HG02973 (cell line): ENCODE data around the gene SNX9.
"Not testable (repeated sequence)": the region's sequence is repeated elsewhere in the genome, so short reads cannot be mapped to it uniquely, and the experiment has no call there.

ENCODE experiments used
- ATAC-seq: cut with Tn5 transposase; IDR thresholded peaks from one replicate; pipeline ENCODE4 v1.9.1; 2021; ENCODE audit warnings: moderate library complexity; ENCODE audit not compliant: unreplicated experiment

The SNX9 gene

GRCh38 chr6:157823001-157823527 lies at the start of gene SNX9:
SNX9 (plus strand) TSS chr6:157823246; CDS start chr6:157823435, 189 bp downstream.
- peak; percentile 57 for ATAC-seq

DNA sequence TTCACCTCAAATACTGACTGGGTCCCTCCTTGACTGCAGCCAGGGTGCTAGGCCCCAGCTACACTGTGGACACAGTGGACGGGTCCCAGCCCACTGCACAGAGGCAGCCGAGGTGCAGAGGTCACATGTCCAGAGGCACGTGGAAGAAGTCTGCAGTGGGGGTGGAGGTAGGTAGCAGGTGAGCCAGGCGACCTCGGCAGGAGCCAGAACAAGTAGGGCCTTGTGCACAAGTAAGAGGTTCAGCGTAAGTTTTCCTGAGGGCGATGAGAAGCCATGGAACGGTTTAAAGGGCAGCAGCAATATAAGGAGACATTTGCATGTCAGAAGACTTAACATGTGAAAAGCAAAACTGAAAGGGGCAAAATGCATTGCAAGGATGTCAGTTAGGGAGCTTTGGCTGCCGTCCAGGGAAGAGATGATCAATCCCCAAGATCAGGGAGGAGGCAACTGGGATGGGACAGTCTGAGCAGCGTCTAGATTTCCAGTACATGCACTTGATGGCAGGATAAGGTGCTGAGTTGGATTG lies 49.7 kb upstream of the SNX9 start:
- ATAC-seq = no peak

DNA sequence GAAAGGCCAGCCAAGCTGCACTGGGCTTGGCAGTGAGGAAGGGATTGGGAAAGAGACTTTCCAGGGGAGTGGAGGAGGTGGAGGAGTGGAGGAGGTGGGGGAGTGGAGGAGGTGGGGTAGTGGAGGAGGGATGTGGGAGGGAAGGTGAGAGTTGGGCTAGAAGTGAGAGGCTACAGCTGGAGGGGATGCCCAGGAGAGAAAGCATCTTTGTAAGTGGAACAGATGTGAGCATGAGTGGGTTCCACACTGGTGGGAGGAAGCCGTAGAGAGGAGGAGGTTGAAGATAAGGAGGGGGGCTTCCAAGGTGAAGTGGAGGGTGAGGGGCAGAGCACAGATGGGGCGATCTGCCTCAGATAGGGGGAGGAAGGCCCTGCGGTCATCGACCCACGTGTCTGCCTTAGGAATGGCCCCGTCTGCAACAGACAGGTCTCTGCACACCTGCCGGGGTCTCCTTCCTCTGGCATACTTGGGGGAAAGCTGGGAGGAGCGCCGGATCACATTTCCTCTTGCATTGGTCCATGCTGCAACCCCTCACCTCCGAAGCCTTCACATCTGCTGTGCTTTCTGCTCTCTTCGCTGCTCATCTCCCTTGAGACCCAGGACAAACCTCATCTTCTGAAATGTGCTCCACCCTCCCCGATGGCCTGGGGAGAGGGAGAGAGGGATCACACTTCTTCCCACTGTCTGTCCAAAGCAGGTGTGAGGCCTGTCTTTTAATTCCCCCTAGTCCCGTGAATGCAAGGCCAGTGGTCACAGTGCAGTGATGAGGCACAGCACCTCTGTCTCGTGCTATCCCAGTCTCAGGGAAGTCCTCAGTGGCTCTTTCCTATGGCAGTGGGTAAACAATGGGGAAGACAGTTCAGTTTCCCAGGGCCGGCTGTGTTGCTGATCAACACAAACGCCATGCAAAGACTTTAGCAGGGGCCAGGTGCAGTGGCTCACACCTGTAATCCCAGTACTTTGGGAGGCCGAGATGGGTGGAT lies 48.6 kb upstream of the SNX9 start:
- ATAC-seq = no peak

DNA sequence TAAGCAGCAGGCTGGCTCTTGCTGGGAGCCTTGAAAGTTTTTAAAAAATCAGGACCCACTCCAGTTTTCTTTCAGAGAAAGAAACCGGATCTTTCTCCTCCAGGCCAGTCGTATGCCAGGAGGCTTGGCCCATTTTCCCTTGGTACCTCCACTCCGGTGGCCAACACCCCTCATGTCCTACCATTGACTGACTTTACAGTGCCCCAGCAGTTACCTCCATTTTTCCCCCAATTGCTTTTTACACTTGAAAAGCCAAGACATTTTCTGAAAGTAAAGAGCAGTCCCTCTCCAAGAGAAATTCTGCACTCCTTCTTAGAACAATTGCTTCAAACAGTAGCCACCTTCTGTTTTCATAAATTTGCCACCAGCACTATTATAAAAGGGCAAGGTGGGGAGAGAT lies 47.7 kb upstream of the SNX9 start:
- no peak for ATAC-seq

DNA sequence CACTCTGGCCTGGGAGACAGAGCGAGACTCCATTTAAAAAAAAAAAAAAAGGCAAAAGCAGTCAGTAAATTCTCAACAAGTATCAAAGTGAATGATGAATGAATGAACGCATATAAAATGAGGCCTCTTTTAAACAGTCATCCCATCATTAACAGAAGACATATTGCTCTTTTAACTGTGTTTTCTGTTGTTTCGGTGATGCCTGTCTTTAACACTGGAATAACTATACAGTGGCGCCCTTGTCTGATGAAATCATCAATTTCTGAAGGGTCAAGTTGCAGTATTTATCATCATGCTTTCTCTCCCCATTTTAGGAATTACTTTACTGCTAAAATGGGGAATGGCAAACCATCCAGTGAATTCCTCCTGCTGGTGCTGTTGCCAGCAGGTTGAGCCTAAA lies 45.7 kb upstream of the SNX9 start:
- no peak for ATAC-seq

- ATAC-seq = no peak
These were observed 44.3 kb upstream of the SNX9 start for GRCh38 chr6:157778719-157779118.

- no peak for ATAC-seq
These were observed 43.1 kb upstream of the SNX9 start for GRCh38 chr6:157779705-157780604.

DNA sequence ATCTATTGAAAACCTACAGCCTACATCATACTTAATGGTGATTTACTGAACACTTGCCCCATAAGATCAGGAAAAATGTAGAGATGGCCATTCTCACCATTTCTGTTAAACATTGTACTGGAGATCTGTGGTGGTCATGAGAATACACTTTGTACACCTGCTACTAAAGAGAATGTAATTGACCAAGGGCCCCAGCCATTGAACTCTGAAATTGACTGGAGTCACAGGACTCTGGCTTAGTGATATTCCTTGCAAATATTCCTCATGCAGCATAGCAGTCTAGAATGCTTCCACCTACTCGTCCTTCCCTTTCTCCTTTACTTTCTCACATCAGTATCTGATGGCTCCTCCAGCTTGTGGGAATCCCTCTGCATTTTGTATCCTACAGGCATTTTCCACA lies 37.4 kb upstream of the SNX9 start:
- ATAC-seq = no peak

DNA sequence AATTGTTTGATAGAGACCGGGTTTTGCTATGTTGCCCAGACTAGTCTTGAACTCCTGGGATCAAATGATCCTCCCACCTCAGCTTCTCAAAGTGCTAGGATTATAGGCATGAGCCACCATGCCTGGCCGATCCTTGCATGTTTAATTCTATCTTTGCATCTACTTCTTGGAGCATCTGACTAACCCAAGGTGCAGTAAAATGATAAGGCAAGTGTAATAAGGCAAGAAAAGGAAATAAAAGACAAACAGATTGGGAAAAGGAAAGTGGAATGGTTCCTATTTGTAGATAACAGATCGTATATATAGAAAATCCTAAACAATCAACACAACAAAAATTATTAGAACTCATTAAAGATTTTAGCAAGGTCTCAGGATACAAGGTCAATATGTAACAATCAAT lies 36.8 kb upstream of the SNX9 start:
- ATAC-seq = no peak

GRCh38 chr6:157787080-157787479 lies 36.0 kb upstream of the SNX9 start:
- no peak for ATAC-seq

DNA sequence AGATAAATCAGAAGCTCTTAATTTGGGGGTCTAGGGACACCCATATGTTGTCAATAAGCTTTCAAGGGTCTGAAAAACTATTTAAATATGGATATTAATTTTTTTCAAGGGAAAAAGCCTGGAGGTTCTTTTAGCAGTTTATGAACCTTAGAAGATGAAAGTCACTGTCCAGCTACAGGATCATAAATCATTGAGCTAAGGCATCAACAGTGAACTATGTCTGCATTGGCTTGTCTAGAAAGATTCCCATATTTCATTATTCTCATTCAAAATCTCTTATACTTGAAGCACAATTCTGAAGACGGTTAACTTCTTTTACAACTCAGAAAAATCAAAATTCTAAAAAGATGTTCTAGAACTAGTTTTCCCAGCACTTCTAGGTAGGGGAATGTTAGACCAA lies 34.9 kb upstream of the SNX9 start:
- ATAC-seq = no peak

DNA sequence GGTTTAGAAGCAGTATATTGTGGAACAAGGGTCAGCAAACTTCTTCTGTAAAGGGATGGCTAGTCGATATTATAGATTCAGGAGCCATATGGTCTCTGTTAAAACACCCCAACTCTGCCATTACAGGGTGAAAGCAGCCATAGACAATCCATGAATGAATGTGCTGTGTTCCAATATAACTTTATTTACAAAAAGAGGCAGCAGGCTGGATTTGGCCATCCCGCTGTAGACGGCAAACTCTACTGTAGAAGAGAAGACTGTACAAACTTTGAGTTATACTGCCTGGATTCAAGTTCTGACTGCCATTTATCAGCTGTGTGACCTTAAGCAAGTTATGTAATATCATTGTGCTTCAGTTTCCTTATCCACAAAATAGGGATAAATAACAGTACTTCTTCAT lies 33.7 kb upstream of the SNX9 start:
- ATAC-seq = no peak

GRCh38 chr6:157789861-157790260 lies 33.2 kb upstream of the SNX9 start:
- ATAC-seq = no peak

- ATAC-seq = no peak
These were observed 32.4 kb upstream of the SNX9 start for GRCh38 chr6:157790548-157791160.

GRCh38 chr6:157791450-157791849 lies 31.6 kb upstream of the SNX9 start:
- no peak for ATAC-seq

DNA sequence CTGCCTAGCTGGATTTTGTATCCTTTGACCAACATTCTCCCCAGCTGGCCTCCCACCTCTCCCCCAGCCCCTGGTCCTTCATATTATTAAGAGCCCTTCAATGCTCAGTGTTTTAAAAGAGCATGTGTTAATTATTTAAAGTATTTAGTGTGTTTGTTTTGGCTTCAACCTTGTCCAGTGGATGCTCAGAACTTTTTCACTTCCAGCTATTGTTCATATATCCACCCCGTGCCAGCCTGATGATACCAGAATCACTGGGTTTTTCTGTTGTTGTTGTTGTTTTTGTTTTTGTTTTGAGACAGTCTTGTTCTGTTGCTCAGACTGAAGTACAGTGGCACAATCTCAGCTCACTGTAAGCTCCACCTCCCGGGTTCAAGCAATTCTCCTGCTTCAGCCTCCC lies 30.4 kb upstream of the SNX9 start:
- ATAC-seq = no peak

DNA sequence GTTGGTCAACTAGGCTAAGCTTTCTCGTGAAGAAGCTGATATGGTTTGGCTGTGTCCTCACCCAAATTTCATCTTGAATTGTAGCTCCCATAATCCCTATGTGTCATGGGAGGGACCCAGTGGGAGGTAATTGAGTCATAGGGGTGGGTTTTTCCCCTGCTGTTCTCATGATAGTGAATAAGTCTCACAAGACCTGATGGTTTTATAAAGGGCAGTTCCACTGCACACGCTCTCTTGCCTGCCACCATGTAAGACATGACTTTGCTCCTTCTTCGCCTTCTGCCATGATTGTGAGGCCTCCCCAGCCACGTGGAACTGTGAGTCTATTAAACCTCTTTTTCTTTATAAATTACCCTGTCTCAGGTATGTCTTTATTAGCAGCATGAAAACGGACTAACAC lies 29.0 kb upstream of the SNX9 start:
- ATAC-seq = not testable (repeated sequence)

DNA sequence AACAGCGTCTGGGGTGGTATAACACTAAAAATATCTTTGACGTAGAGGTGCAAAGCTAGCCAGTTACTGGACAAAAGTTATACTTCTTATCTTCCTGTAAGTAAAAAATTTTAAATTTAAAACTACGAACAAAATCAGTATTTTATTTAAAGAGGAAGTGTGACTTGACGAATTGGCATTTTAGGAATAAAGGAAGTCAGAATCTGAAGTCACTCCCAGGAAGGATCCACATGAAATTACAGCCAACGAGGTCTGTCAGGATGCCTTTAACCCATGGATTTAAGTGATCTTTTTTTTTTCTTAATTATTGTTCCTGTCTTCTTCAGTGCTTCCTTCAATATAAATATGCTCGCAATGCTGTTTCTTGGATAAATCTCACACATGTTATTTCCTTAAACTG lies 27.2 kb upstream of the SNX9 start:
- no peak for ATAC-seq

DNA sequence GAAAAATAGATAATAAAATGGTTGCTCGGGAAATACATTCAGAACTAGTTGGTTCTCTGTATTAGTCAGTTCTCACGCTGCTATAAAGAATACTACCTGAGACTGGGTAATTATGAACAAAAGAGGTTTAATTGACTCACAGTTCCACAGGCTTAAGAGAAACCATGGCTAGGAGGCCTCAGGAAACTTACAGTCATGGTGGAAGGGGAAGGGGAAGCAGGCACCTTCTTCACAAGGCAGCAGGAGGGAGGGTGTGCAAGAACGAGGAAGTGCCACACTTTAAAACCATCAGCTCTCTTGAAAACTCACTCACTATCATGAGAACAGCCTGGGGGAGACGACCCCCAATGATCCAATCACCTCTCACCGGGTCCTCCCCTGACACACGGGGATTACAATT lies 24.2 kb upstream of the SNX9 start:
- ATAC-seq = no peak

- not testable (repeated sequence) for ATAC-seq
These were observed 23.5 kb upstream of the SNX9 start for GRCh38 chr6:157799561-157799960.
